PFSK-1 (cell line): ENCODE data around the gene EP300.

Source experiments
- TAF1 ChIP-seq: IDR thresholded peaks from 2 replicates; pipeline ENCODE4 v1.6.1; 2012; ENCODE audit warnings: low read length, control low read depth, borderline replicate concordance; ENCODE audit not compliant: insufficient read depth
- TF ChIP-seq, protein P1 (sequence below), 2 experiments: IDR thresholded peaks; 2 replicates each; pipeline versions ENCODE4 v1.6.1 to v1.8.0; 2011 to 2012; ENCODE audit warnings: low read depth in 2 of 2, low read length in 2 of 2, control low read depth in 1 of 2, inconsistent platforms in 1 of 2, mild to moderate bottlenecking in 1 of 2, moderate library complexity in 1 of 2; ENCODE audit not compliant: insufficient read depth in 1 of 2

DNA sequence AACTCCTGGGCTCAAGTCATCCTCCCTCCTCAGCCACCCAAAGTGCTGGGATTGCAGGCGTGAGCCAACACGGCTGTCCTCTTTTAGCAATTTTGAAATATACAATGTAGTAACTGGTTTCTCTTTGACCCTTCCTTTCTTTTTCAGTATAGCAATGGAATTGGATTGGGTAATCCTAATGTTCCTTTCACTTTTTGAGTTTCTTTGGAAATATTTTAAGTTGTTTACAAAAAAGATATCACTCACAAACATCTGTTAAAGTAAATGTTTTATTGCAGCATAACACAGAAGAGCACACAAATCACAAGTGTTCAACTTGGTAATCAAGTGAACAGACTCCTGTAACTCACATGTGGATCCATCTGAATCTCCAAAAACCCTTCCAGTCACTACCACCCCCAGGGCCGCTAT, 44.6 kb upstream of the EP300 start:
- TF ChIP-seq TAF1 = no peak
- TF ChIP-seq, protein P1, sequence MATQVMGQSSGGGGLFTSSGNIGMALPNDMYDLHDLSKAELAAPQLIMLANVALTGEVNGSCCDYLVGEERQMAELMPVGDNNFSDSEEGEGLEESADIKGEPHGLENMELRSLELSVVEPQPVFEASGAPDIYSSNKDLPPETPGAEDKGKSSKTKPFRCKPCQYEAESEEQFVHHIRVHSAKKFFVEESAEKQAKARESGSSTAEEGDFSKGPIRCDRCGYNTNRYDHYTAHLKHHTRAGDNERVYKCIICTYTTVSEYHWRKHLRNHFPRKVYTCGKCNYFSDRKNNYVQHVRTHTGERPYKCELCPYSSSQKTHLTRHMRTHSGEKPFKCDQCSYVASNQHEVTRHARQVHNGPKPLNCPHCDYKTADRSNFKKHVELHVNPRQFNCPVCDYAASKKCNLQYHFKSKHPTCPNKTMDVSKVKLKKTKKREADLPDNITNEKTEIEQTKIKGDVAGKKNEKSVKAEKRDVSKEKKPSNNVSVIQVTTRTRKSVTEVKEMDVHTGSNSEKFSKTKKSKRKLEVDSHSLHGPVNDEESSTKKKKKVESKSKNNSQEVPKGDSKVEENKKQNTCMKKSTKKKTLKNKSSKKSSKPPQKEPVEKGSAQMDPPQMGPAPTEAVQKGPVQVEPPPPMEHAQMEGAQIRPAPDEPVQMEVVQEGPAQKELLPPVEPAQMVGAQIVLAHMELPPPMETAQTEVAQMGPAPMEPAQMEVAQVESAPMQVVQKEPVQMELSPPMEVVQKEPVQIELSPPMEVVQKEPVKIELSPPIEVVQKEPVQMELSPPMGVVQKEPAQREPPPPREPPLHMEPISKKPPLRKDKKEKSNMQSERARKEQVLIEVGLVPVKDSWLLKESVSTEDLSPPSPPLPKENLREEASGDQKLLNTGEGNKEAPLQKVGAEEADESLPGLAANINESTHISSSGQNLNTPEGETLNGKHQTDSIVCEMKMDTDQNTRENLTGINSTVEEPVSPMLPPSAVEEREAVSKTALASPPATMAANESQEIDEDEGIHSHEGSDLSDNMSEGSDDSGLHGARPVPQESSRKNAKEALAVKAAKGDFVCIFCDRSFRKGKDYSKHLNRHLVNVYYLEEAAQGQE (IDR thresholded peaks at IDR 0.05; ENCODE audit: insufficient read depth in 1 of 2, low read depth in 2 of 2, low read length in 2 of 2) = no peak
